ENCODE measurements around the gene CSPG4. TPM values are rescaled to one million over a fixed set of nuclear protein-coding genes. Genes with fewer than 3 reads are reported as not detected.
A peak's percentile ranks its signal among the peaks of the same experiment; 100 is the strongest.
"Not testable (repeated sequence)": the region's sequence is repeated elsewhere in the genome, so short reads cannot be mapped to it uniquely, and the experiment has no call there.

Gene CSPG4
- total and polyA plus RNA-seq, 2 of the 13 experiments (the other 11 are each of a cell fraction or from before 2014, with no cell fraction given): 0.01 to 0.04 TPM

GRCh38 chr15:75731248-75732151 is 18.9 kb upstream of the CSPG4 start:
- Histone ChIP-seq H3K9ac (ENCODE audit: insufficient read depth, low read depth, low read length) (no peak overlapping the region), H3K4me3 (replicated peaks in 1 of 3; ENCODE audit: insufficient read depth in 1 of 3, low read depth in 2 of 3, low read length in 3 of 3) (no peak overlapping the region), H3K4me2 (ENCODE audit: low read depth, low read length) (no peak overlapping the region), H2AFZ (ENCODE audit: low read length) (no peak overlapping the region), H3K27me3 (ENCODE audit: control insufficient read depth in 1 of 2, insufficient read depth in 2 of 2, low read length in 2 of 2) (no peaks in the 10 kb centered on the region; a peak in 1 of 5 replicates), H3K36me3 (replicated peaks in 1 of 2; ENCODE audit: control insufficient read depth in 1 of 2, insufficient read depth in 2 of 2, low read length in 2 of 2) (no peaks in the 10 kb centered on the region), H3K9me3 (ENCODE audit: low read length) (no peaks in the 10 kb centered on the region), H4K20me1 (ENCODE audit: insufficient read depth, low read length) (no peaks in the 10 kb centered on the region), H3K79me2 (ENCODE audit: insufficient read depth, low read length) (no peaks in the 10 kb centered on the region), H3K4me1 (ENCODE audit: insufficient read depth, low read length) (peaks cover 10% of the 10 kb centered on the region; the same call in 1 of the 2 replicates), H3K27ac (ENCODE audit: extremely low read length, insufficient read depth, low read length) (no peak overlapping the region)
- 51% methylated on average over 24 of the region's 28 CpGs for WGBS (ENCODE audit: low lambda C conversion rate)
- intact Hi-C loops (cut with micrococcal nuclease; ENCODE audit: unreplicated experiment) (no loop called here), in situ Hi-C loops (cut with HindIII; ENCODE audit: extremely low pct_ligation_motif_present, low pct_unique_long_range_greater_than_20kb) (no loop called here)
- ATAC-seq: no peak
- CTCF ChIA-PET (ENCODE audit: low intra/inter-chr PET ratio, low total read pairs): interaction anchor here (2.0 kb wide), 1 partner anchor 70 kb away, joined by 11 read pairs; no protein-coding TSS in a partner anchor
- no peak for TF ChIP-seq ERF (CRISPR knock-in tag; IDR thresholded peaks at IDR 0.05)
- TF ChIP-seq CTCF (CRISPR knock-in tag; IDR thresholded peaks at IDR 0.05): peak; percentile 33; the same call in 1 of the 2 replicates
- no peak for TF ChIP-seq BORCS8-MEF2B (CRISPR knock-in tag; IDR thresholded peaks at IDR 0.05)
- no peak for TF ChIP-seq ZNF142 (CRISPR knock-in tag; IDR thresholded peaks at IDR 0.05)
- POLR2A ChIA-PET: no interaction called here
- FAIRE-seq: no peak
- no TSS peak for BruUV-seq (replicated peaks)
- DNase-seq (ENCODE audit: low spot score): no peak

- H3K79me2 ChIP-seq (ENCODE audit: insufficient read depth, low read length); H3K9ac ChIP-seq (ENCODE audit: insufficient read depth, low read depth, low read length); H3K9me3 ChIP-seq (ENCODE audit: low read length); CTCF ChIA-PET (ENCODE audit: low intra/inter-chr PET ratio, low total read pairs); H3K4me2 ChIP-seq (ENCODE audit: low read depth, low read length); H4K20me1 ChIP-seq (ENCODE audit: insufficient read depth, low read length); POLR2A ChIA-PET; intact Hi-C loops (cut with micrococcal nuclease; ENCODE audit: unreplicated experiment); H3K27me3 ChIP-seq (ENCODE audit: control insufficient read depth in 1 of 2, insufficient read depth in 2 of 2, low read length in 2 of 2); DNase-seq (ENCODE audit: low spot score); H3K4me3 ChIP-seq (replicated peaks in 1 of 3; ENCODE audit: insufficient read depth in 1 of 3, low read depth in 2 of 3, low read length in 3 of 3); H3K36me3 ChIP-seq (replicated peaks in 1 of 2; ENCODE audit: control insufficient read depth in 1 of 2, insufficient read depth in 2 of 2, low read length in 2 of 2); in situ Hi-C loops (cut with HindIII; ENCODE audit: extremely low pct_ligation_motif_present, low pct_unique_long_range_greater_than_20kb); ATAC-seq; FAIRE-seq; H3K27ac ChIP-seq (ENCODE audit: extremely low read length, insufficient read depth, low read length); H2AFZ ChIP-seq (ENCODE audit: low read length); BruUV-seq (replicated peaks): not testable (repeated sequence)
- peaks cover 10% of the 10 kb centered on the region; the same call in 1 of the 2 replicates for H3K4me1 ChIP-seq (ENCODE audit: insufficient read depth, low read length)
- 8% methylated on average over 3 of the region's 17 CpGs for WGBS (ENCODE audit: low lambda C conversion rate)
Observed at GRCh38 chr15:75730376-75731247, 18.0 kb upstream of the CSPG4 start.

All from HepG2 (cell line).